Nephron (organoid): ENCODE results near the gene EXOC5.
A peak's percentile ranks its signal among the peaks of the same experiment; 100 is the strongest.
"Not testable (repeated sequence)": the region's sequence is repeated elsewhere in the genome, so short reads cannot be mapped to it uniquely, and the experiment has no call there.

Source experiments
- H3K27ac Mint-ChIP-seq, 3 experiments: 2 replicates each; pipeline ENCODE4 v1.8.0; 2020; ENCODE audit warnings: mixed read lengths in 3 of 3, mild to moderate bottlenecking in 2 of 3, moderate library complexity in 1 of 3
- H3K27me3 Mint-ChIP-seq: 2 replicates; pipeline ENCODE4 v1.8.0; 2021; ENCODE audit warnings: low read depth, mild to moderate bottlenecking, moderate library complexity, mixed read lengths
- H3K36me3 Mint-ChIP-seq: 2 replicates; pipeline ENCODE4 v1.8.0; 2020; ENCODE audit warnings: low read depth, mixed read lengths
- H3K4me1 Mint-ChIP-seq: 2 replicates; pipeline ENCODE4 v1.8.0; 2020; ENCODE audit warnings: mixed read lengths
- H3K4me3 Mint-ChIP-seq, 3 experiments: 2 replicates each; pipeline ENCODE4 v1.8.0; 2020; ENCODE audit warnings: mild to moderate bottlenecking in 3 of 3, mixed read lengths in 3 of 3, moderate library complexity in 2 of 3
- H3K9me3 Mint-ChIP-seq: 2 replicates; pipeline ENCODE4 v1.8.0; 2020; ENCODE audit warnings: mixed read lengths
- TF ChIP-seq, protein P1 (sequence below), 3 experiments: fragments of 200-600 bp; sonication (generic); IDR thresholded peaks; one replicate each; pipeline ENCODE4 v1.5.0; 2021; ENCODE audit warnings: antibody characterized with exemption in 3 of 3; ENCODE audit not compliant: unreplicated experiment in 3 of 3

The EXOC5 gene

DNA sequence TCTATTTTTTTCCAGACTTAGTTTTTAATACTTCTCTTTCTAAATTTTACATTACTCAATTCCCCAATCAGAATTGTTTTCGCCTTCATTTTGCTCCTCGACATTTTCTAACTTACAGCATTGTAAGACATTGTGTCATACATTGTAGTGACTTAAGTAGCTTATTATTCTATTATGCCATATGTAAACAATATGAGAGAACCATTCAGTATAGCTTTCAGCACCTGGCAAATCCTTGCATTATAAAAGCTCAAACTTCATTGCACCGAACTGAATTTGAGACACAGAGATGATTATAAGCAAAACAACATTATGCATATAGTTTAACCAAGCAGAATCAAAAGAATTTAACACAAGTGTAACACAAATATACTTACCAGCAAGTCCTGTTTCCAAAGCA is 46.8 kb downstream of the EXOC5 start:
- Mint-ChIP-seq H3K27ac (no peak overlapping the region), H3K27me3 (no peaks in the 10 kb centered on the region), H3K4me1 (no peaks in the 10 kb centered on the region), H3K9me3 (no peaks in the 10 kb centered on the region), H3K4me3 (no peak overlapping the region), H3K36me3 (peaks cover 47% of the 10 kb centered on the region)
- TF ChIP-seq, protein P1, sequence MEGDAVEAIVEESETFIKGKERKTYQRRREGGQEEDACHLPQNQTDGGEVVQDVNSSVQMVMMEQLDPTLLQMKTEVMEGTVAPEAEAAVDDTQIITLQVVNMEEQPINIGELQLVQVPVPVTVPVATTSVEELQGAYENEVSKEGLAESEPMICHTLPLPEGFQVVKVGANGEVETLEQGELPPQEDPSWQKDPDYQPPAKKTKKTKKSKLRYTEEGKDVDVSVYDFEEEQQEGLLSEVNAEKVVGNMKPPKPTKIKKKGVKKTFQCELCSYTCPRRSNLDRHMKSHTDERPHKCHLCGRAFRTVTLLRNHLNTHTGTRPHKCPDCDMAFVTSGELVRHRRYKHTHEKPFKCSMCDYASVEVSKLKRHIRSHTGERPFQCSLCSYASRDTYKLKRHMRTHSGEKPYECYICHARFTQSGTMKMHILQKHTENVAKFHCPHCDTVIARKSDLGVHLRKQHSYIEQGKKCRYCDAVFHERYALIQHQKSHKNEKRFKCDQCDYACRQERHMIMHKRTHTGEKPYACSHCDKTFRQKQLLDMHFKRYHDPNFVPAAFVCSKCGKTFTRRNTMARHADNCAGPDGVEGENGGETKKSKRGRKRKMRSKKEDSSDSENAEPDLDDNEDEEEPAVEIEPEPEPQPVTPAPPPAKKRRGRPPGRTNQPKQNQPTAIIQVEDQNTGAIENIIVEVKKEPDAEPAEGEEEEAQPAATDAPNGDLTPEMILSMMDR (IDR thresholded peaks at IDR 0.05; ENCODE audit: unreplicated experiment in 3 of 3), result no peak

DNA sequence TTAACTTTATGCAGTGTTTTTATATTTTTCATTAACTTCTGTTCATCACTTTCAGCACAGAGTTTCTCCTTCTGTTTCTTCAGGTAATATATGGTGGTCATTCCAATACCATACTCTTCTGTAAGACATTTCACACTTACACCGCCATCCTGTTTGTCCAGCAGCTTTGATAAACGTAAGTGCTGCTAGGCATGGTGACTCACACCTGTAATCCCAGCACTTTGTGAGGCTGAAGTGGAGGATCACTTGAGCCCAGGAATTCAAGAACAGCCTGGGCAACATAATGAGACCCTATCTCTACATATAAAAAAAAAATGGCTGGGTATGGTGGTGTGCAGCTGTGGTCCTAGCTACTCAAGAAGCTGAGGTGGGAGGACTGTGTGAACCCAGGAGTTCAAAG is 55.8 kb downstream of the EXOC5 start:
- Mint-ChIP-seq H3K4me1 (no peaks in the 10 kb centered on the region), H3K4me3 (no peak overlapping the region), H3K36me3 (peaks cover 67% of the 10 kb centered on the region), H3K9me3 (no peaks in the 10 kb centered on the region), H3K27me3 (no peaks in the 10 kb centered on the region), H3K27ac (no peak overlapping the region)
- TF ChIP-seq, protein P1 (IDR thresholded peaks at IDR 0.05; ENCODE audit: unreplicated experiment in 3 of 3), result no peak

DNA sequence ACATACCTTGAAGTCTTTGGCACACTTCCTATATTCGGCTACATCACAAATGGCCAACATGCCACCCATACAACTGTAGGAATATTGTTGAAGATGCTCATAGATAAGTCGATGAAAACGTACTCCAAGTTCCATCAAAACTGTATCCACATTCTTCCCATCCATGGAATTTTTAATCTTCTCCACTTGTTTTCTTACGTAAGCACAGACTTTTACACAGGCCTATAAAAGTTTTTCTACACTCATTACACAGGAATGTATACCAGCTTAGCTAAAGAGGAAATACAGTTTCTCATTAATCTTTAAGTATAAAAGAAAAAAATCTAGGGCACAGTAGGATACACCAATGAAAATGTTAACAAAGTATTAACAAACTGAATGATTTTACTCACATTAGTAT is 59.1 kb downstream of the EXOC5 start:
- no peaks in the 10 kb centered on the region for H3K9me3 Mint-ChIP-seq
- no peak overlapping the region for H3K4me3 Mint-ChIP-seq
- no peak overlapping the region for H3K27ac Mint-ChIP-seq
- TF ChIP-seq, protein P1 (IDR thresholded peaks at IDR 0.05; ENCODE audit: unreplicated experiment in 3 of 3), result no peak
- H3K4me1 Mint-ChIP-seq, result no peaks in the 10 kb centered on the region
- H3K27me3 Mint-ChIP-seq, result no peaks in the 10 kb centered on the region
- peaks cover 46% of the 10 kb centered on the region for H3K36me3 Mint-ChIP-seq

DNA sequence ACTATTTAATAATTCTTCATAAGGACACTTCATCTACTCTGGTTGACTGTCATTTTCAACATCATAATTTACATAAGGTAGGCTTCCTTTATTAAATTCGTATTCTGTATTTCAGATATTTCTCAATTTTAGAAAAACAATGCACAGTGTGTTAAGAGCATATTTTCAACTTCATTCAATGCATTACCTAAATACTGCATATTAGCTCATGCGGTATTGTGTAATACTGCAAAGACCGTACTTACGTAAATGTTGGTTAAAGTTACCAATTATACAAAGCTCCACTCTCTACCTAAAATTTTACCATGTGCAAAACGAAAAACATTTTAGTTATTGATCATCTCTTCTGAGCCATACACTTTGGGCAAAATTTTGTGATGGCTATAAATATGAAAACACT is 62.8 kb downstream of the EXOC5 start:
- H3K27me3 Mint-ChIP-seq, result no peaks in the 10 kb centered on the region
- TF ChIP-seq, protein P1 (IDR thresholded peaks at IDR 0.05; ENCODE audit: unreplicated experiment in 3 of 3), result no peak
- H3K9me3 Mint-ChIP-seq, result no peaks in the 10 kb centered on the region
- no peak overlapping the region for H3K27ac Mint-ChIP-seq
- H3K36me3 Mint-ChIP-seq, result peaks cover 25% of the 10 kb centered on the region
- H3K4me1 Mint-ChIP-seq, result no peaks in the 10 kb centered on the region
- no peak overlapping the region for H3K4me3 Mint-ChIP-seq

DNA sequence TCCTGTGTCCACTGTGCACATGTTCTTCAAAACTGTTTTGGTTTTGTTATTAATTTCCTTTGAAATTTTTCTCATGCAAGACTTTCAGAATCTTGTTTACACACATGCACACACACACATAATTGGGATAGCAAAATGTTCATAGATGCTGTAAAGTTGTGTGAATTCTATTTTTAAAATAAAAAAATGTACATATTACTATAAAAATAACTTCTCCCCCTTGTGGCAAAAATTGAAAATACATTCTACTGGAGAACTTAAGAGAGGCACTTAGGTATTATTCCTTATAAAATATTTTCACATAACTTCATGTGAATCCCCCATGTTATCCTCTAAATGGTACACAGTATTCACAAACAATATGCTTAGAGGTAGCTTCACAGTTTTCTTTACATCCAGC is 66.0 kb downstream of the EXOC5 start:
- H3K27me3 Mint-ChIP-seq, result not testable (repeated sequence)

DNA sequence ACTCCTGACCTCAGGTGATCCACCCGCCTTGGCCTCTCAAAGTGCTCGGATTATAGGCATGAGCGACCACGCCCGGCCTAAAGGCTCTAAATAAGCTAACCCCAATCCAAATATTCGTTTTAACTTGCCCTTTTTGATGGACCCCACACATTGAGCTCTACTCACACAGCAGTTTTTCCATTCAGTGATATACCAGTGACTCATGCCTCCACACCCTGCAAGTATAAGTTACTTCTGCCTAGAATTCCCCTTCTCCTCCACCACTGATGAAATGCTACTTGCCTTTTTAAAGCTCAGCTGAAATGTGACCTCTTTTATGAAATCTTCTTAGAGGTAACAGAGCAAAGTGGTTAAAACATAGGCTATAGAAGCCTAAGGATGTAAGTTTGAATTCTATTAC is 68.8 kb downstream of the EXOC5 start:
- Mint-ChIP-seq H3K27me3 (no peaks in the 10 kb centered on the region), H3K9me3 (peaks cover 6% of the 10 kb centered on the region), H3K27ac (no peak overlapping the region), H3K4me3 (no peak overlapping the region), H3K36me3 (no peaks in the 10 kb centered on the region), H3K4me1 (no peaks in the 10 kb centered on the region)
- TF ChIP-seq, protein P1 (IDR thresholded peaks at IDR 0.05; ENCODE audit: unreplicated experiment in 3 of 3), result no peak

More for the DNA sequence above, 66.0 kb downstream of the EXOC5 start:
- not testable (repeated sequence) for H3K9me3 Mint-ChIP-seq, H3K4me3 Mint-ChIP-seq, H3K36me3 Mint-ChIP-seq, H3K27ac Mint-ChIP-seq, H3K4me1 Mint-ChIP-seq
- TF ChIP-seq, protein P1 (IDR thresholded peaks at IDR 0.05; ENCODE audit: unreplicated experiment in 3 of 3), result peak; percentile 33 to 59 (median 38)
